ENCODE measurements around the gene RND1. TPM values are rescaled to one million over a fixed set of nuclear protein-coding genes. Genes with fewer than 3 reads are reported as not detected.

The RND1 gene
- total and polyA plus RNA-seq, 2 of the 13 experiments (the other 11 are each of a cell fraction or from before 2014, with no cell fraction given) = 1.8 to 1.9 TPM

GRCh38 chr12:48910196-48910595 is 44.5 kb upstream of the RND1 start (continued):
- TF ChIP-seq PHF8 (CRISPR knock-in tag; IDR thresholded peaks at IDR 0.05) (no peak), SP4 (CRISPR knock-in tag; IDR thresholded peaks at IDR 0.05) (no peak), CENPBD1 (CRISPR knock-in tag; IDR thresholded peaks at IDR 0.05; ENCODE audit: borderline replicate concordance, low read depth) (no peak), HOXD1 (CRISPR knock-in tag; IDR thresholded peaks at IDR 0.05) (peak; percentile 88), ELF1 (CRISPR knock-in tag; IDR thresholded peaks at IDR 0.05) (no peak), NFYB (CRISPR knock-in tag; IDR thresholded peaks at IDR 0.05) (no peak), ZNF224 (CRISPR knock-in tag; IDR thresholded peaks at IDR 0.05) (no peak), SMARCC2 (IDR thresholded peaks at IDR 0.05) (no peak), XRCC5 (optimal IDR thresholded peaks at IDR 0.05; ENCODE audit: low read length) (no peak), MBNL3 (CRISPR knock-in tag; conservative IDR thresholded peaks at IDR 0.05) (no peak)
- TF ChIP-seq, protein P1, sequence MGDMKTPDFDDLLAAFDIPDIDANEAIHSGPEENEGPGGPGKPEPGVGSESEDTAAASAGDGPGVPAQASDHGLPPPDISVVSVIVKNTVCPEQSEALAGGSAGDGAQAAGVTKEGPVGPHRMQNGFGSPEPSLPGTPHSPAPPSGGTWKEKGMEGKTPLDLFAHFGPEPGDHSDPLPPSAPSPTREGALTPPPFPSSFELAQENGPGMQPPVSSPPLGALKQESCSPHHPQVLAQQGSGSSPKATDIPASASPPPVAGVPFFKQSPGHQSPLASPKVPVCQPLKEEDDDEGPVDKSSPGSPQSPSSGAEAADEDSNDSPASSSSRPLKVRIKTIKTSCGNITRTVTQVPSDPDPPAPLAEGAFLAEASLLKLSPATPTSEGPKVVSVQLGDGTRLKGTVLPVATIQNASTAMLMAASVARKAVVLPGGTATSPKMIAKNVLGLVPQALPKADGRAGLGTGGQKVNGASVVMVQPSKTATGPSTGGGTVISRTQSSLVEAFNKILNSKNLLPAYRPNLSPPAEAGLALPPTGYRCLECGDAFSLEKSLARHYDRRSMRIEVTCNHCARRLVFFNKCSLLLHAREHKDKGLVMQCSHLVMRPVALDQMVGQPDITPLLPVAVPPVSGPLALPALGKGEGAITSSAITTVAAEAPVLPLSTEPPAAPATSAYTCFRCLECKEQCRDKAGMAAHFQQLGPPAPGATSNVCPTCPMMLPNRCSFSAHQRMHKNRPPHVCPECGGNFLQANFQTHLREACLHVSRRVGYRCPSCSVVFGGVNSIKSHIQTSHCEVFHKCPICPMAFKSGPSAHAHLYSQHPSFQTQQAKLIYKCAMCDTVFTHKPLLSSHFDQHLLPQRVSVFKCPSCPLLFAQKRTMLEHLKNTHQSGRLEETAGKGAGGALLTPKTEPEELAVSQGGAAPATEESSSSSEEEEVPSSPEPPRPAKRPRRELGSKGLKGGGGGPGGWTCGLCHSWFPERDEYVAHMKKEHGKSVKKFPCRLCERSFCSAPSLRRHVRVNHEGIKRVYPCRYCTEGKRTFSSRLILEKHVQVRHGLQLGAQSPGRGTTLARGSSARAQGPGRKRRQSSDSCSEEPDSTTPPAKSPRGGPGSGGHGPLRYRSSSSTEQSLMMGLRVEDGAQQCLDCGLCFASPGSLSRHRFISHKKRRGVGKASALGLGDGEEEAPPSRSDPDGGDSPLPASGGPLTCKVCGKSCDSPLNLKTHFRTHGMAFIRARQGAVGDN (CRISPR knock-in tag; IDR thresholded peaks at IDR 0.05) = no peak
- TF ChIP-seq, protein P2, sequence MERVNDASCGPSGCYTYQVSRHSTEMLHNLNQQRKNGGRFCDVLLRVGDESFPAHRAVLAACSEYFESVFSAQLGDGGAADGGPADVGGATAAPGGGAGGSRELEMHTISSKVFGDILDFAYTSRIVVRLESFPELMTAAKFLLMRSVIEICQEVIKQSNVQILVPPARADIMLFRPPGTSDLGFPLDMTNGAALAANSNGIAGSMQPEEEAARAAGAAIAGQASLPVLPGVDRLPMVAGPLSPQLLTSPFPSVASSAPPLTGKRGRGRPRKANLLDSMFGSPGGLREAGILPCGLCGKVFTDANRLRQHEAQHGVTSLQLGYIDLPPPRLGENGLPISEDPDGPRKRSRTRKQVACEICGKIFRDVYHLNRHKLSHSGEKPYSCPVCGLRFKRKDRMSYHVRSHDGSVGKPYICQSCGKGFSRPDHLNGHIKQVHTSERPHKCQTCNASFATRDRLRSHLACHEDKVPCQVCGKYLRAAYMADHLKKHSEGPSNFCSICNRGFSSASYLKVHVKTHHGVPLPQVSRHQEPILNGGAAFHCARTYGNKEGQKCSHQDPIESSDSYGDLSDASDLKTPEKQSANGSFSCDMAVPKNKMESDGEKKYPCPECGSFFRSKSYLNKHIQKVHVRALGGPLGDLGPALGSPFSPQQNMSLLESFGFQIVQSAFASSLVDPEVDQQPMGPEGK (CRISPR knock-in tag; IDR thresholded peaks at IDR 0.05) = peak; percentile 46; the same call in 1 of the 2 replicates
- TF ChIP-seq, protein P3, sequence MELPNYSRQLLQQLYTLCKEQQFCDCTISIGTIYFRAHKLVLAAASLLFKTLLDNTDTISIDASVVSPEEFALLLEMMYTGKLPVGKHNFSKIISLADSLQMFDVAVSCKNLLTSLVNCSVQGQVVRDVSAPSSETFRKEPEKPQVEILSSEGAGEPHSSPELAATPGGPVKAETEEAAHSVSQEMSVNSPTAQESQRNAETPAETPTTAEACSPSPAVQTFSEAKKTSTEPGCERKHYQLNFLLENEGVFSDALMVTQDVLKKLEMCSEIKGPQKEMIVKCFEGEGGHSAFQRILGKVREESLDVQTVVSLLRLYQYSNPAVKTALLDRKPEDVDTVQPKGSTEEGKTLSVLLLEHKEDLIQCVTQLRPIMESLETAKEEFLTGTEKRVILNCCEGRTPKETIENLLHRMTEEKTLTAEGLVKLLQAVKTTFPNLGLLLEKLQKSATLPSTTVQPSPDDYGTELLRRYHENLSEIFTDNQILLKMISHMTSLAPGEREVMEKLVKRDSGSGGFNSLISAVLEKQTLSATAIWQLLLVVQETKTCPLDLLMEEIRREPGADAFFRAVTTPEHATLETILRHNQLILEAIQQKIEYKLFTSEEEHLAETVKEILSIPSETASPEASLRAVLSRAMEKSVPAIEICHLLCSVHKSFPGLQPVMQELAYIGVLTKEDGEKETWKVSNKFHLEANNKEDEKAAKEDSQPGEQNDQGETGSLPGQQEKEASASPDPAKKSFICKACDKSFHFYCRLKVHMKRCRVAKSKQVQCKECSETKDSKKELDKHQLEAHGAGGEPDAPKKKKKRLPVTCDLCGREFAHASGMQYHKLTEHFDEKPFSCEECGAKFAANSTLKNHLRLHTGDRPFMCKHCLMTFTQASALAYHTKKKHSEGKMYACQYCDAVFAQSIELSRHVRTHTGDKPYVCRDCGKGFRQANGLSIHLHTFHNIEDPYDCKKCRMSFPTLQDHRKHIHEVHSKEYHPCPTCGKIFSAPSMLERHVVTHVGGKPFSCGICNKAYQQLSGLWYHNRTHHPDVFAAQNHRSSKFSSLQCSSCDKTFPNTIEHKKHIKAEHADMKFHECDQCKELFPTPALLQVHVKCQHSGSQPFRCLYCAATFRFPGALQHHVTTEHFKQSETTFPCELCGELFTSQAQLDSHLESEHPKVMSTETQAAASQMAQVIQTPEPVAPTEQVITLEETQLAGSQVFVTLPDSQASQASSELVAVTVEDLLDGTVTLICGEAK (IDR thresholded peaks at IDR 0.05) = no peak
- TF ChIP-seq, protein P3 (CRISPR knock-in tag; IDR thresholded peaks at IDR 0.05) = no peak

Measured in HepG2 (cell line).